Measurements from ENCODE around the gene RAD51B. TPM values are rescaled to one million over a fixed set of nuclear protein-coding genes. Genes with fewer than 3 reads are reported as not detected.

RAD51B gene
- polyA plus RNA-seq, 3 donors, result 2.4 to 4.9 (median 3.3) TPM

DNA sequence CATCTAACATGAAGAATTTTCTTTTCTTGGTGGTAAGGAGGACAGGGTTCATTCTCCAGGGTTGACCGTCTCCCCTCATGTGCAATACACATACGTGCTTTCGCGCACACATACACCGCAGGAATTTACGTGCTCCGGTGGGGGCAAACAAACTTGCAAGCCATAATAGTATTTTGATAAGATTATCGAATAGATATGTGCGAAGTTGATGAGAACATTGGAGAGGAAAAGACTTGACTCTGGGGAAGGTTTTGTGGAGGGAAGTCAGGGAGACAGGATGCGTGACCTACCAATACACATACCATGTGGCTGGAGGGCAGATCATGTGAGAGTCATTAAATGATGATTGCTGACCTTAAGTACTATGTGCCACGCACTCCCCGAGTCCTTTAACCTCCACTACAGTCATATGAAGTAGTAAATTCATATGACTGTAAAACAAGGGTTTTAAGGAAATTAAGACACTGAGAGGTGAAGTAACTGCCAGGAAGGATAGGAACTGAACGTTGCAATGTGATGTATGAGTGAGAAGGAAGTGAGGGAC is 921 bp downstream of the RAD51B start:
- WGBS, 3 donors, result 9 to 23% (median 18%) methylated on average over 13 of the region's 13 CpGs
- H3K27ac ChIP-seq (ENCODE audit: low read depth, low read length), result no peak overlapping the region

DNA sequence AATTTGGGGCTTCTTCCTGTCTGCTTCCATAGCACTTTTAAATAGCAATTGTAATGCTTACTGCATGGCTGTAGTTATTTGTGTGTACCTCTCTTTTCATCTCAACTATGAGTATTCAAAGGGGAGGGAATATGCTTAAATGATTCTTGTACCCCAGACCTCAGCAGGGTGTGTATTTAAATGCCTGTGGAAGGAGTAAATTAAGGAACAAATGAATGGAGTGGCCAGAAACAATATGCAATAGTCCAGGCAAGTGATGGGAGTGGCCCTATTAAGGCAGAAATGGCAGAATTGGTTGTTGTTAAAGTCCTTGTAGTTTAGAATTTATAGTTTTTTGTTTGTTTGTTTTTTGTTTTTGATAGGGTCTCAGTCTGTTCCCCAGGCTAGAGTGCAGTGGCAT is 1.5 kb downstream of the RAD51B start:
- no peak overlapping the region for H3K27ac ChIP-seq (ENCODE audit: low read depth, low read length)

DNA sequence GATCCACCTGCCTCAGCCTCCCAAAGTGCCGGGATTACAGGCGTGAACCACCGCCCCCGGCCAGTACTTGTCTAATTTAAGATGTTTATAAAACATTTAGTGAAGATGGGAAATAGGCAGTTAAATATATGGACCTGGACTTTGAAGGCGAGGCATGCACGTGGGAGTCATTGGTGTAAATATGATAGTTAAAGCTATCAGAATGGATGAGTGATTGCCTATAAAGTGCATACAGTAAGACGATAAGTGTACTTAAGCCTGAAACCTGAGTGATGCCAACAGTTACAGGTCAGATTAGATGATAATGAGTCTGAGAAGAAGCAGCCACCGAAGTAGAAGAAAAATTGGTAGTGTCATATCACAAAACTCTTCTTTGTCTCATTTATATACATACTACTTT is 11.5 kb downstream of the RAD51B start:
- WGBS, 3 donors, result 85 to 87% (median 85%) methylated on average over 8 of the region's 8 CpGs
- H3K27ac ChIP-seq (ENCODE audit: low read depth, low read length), result no peak overlapping the region

DNA sequence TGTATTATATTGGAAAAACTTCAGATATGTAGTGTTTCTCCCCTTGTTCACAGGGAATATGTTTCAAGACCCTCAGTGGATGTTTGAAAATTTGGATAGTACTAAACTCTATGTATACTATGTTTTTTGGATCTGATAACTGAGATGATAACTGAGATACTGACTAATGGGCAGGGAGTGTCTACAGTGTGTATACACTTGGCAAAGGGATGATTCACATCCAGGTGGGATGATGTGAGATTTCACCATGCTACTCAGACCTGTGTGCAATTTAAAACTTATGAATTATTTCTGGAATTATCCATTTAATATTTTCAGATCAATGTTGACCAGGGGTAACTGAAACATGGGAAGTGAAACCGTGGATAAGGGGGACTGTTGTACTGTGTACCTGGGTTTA is 13.8 kb downstream of the RAD51B start:
- 85 to 95% (median 94%) methylated on average over 1 of the region's 1 CpG for WGBS, 3 donors
- no peak overlapping the region for H3K27ac ChIP-seq (ENCODE audit: low read depth, low read length)

DNA sequence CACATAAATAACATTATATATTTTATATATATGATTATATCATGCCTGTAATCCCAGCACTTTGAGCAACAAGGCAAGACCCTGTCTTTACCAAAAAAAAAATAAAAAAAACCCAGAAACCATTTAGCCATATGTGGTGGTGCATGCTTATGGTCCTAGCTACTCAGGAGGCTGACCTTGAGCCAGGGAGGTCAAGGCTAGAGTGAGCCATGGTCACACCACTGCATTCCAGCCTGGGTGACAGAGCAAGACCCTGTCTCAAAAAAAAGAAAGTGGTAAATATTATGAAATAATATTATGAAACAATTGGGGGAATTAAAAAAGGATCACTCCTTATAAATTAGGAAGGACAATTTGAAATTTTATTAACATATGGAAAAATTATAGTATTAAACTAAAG is 16.0 kb downstream of the RAD51B start:
- H3K27ac ChIP-seq (ENCODE audit: low read depth, low read length), result no peak overlapping the region

DNA sequence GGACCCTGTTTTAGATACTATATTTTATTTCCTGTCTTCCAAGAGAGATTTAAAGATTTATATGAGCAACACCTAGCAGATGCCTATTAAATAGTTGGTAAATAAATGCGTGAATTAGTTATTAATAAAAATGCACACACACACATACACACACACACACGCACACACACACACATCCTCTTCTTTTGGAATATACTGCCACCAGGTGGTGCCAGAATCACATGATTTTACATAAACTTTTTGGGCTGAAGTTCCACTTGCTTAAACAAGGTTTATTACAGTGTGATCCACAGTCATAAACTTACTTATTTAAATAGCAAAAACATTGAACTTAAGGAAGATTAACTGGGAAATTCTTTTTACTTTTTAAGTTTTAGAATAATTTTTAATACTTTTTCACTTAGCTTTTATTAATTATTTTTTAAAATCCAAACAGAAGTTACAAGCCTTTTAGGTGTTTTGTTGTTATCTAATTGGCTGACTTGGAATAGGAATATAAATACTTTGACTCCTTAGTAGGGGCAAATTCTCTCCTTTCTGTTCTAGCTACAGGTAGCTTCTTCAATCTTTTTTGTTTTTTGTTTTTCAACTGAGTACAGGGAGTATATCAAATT is 17.5 kb downstream of the RAD51B start:
- H3K27ac ChIP-seq (ENCODE audit: low read depth, low read length), result no peak overlapping the region
- 14 to 25% (median 24%) methylated on average over 2 of the region's 2 CpGs for whole genome bisulfite sequencing, 3 donors

DNA sequence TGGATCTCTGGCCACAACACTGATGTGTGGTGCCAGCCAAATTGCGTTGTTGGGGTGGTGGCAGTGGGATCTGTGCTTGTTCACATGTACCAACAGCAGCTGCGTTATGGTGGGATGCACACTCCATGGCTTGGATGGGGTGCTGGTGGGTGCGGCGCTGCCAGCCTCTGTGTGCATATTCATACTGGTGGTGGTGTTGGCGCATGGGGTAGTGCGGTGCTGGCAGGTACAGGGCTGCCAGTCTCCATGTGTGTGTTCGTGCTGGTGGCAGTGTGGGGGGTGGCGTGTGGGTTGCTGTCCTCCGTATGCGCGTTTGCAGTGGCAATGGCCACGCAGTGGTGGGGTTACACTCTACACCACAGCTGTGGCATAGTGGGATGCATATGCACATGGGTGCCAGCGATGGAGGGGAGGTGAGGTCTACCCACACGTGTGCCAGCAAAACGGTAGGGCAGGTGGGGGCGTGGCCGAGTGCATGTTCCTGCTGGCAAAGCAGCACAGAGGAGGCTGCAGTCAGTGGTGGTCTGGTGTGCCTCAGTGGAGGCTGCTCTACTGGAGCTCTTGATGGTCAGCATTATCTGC is 26.5 kb downstream of the RAD51B start:
- WGBS, 3 donors, result 92 to 94% (median 93%) methylated on average over 17 of the region's 17 CpGs
- no peak overlapping the region for H3K27ac ChIP-seq (ENCODE audit: low read depth, low read length)

DNA sequence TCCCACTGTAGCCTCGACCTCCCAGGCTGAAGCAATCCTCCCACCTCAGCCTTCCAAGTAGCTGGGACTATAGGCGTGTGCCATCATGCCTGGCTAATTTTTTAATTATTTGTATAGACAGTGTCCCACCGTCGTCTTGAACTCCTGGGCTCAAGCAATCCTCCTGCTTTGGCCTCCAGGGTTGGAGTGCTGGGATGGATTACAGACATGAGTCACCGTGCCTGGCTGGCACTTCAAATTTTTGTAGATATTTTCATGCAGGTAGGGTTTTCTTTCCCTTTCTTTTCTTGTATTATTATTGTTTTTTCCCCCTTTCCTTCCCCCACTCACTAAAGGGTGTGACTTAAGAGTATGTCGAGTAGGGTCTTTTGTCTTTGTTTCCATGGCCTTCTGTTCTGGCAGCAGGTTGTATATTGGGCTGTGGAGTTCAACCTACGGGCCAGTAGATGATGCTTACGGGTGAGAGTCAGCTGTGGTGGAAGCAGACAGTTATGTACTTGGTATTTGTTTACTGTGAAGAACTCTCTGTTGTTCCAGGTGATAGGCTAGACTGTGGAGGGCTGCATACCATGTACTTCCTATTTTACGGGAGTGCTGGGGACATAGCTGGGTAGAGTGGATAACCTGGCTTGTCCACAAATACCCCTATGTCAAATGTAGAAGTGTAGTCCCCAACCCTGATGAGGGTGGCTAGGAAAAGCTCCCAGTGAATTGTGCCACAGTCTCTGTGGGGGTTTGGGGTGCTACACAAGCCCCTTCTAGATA is 30.7 kb downstream of the RAD51B start:
- no peak overlapping the region for H3K27ac ChIP-seq (ENCODE audit: low read depth, low read length)
- 83 to 94% (median 89%) methylated on average over 9 of the region's 9 CpGs for WGBS, 3 donors

DNA sequence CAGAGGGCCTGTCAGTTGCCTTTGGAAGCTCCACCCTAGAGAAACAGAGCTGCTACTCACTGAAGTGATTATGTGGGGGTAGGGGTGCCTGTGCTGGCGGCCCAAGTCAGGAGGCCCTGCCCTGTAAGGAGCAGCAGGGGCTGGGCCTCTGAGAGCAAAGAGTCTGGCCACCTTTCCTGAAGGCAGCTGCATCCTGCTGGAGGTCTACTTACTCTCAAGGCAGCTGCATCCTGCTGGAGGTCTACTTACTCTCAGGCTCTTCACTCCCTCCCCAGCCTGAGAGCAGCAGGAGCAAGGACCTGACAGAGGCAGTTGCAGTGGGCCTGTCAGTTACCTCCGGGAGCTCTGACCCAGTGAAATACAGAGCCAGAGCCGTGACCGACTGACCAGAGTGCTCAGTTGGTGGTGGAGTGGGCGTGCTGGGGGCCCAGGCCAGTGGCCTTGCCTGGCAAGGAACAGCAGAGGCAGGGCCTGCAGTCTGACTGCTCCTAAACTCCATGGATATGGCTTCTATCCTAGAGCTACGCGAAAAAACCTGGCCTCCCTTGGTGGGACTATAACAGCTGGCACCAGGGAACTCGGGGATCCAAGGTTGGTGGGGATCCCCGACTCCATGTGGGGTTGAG is 32.3 kb downstream of the RAD51B start:
- H3K27ac ChIP-seq (ENCODE audit: low read depth, low read length), result no peak overlapping the region
- WGBS, 3 donors, result 72 to 86% (median 78%) methylated on average over 9 of the region's 9 CpGs

DNA sequence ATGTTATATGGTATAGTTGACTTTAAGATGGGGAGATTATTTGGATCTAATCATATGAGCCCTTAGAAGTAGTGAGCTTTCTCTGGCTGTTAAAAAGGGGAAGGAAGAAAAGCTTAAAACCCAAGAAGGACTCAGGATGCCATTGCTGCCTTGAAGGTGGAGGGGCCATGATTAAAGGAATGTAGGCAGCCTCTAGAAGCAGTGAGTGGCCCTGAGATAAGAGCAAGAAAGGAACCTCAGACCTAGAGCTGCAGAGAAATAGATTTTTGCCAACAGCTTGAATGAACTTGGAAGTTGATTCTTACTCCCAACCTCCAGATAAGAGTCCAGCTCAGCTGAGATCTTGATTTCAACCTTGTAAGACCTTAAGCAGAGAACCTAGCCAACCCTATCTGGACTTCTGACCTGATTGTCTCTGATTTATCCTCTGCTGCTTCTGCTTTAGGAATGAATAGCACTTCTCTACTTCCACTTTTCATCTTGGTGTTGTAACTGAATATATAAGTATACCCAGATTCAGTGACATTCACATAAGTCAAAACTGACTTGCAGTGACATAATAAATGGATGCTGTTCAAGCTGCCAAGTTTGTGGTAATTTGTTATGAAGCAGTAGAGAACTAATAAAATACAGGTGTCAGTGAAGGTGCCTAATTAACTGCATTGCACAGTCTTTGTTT is 33.5 kb downstream of the RAD51B start:
- H3K27ac ChIP-seq (ENCODE audit: low read depth, low read length), result no peak overlapping the region

DNA sequence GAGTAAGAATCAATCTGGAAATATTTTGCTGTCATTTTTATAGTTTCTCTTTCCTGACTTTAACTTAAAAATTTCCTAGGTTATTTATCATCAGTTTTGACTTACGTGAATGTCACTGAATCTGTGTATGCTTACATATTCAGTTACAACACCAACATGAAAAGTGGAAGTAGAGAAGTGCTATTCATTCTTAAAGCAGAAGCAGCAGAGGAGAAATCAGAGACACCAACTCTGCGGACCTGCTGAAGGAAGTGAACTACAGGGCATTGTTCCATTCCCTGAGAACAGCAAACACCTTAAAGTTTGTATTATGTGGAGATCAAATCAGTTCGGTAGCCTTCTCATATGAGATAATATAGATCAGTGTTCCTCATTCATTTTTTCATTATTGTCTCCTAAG is 34.1 kb downstream of the RAD51B start:
- 51 to 78% (median 69%) methylated on average over 3 of the region's 3 CpGs for WGBS, 3 donors
- H3K27ac ChIP-seq (ENCODE audit: low read depth, low read length), result no peak overlapping the region

DNA sequence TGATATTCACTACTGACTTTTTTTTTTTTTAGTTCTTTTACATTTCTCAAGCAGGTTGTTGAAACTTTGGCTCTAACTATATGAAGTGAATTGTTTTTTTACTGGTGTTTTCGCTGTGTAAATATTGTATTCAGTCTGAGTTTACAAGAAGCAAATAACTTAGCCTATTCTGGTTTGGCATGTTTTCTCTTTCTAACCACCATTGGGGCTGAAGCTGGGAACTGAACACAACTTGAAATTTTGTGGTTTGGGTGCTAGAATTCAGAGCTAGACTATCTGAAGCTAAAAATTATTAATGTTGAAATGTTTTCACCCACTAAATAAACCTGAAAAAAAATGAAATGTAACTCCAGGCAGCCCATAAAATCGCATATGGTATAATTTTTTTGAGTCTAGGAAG is 37.2 kb downstream of the RAD51B start:
- 52 to 87% (median 74%) methylated on average over 2 of the region's 2 CpGs for WGBS, 3 donors
- H3K27ac ChIP-seq (ENCODE audit: low read depth, low read length), result no peak overlapping the region

DNA sequence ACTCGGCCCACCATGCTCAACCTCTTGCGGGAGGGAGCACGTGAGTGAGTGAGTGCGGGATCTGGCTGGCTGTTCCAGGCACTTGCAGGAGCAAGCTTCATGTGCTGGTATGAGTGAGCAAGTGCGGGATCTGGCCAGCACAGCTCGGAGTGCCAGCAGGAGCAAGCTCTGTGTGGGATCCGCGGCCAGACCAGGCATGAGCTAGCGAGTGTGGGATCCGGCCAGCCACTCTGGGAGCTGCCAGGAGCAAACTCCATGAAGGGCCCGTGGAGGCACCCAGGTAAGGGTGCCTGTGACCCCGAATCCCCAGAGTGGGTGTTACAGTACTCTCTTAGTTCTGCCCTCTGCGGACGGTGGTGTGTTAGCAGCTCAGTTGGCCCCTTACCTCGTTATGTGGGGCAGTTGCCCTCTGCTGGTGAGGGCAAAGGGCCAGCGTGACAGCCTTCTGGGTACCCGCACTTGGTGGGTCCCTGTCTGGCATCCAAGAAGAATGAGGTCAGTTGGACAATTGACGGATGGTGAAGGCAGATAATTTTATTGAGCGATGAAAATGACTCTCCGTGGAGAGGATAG is 38.3 kb downstream of the RAD51B start:
- H3K27ac ChIP-seq (ENCODE audit: low read depth, low read length), result no peak overlapping the region
- WGBS, 3 donors, result 93 to 96% (median 95%) methylated on average over 20 of the region's 20 CpGs

DNA sequence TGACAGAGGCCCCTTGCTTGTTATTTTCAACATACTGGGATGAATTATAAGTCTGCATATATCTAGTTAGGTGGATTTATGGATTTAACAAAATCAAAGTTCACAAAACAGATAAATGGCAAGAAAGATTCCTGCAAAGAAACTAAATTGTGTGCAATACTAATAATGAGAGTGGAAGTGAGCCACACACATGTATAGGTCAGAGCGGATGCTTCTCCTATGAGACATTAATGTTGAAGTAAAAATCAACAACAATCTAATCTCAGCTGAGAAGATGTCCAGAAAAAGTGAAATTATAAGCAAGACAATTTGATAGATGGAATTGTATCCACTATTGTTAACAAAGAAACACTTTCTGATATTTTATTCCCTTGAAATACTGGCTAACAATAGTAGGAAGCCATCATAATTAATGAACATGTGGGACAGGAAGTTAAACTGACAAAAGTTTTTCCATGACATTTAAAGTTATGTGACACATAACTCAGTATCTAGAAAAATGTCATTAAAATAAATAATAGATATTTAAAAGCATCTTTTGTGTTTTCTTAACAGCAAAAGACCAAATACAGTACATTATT is 39.7 kb downstream of the RAD51B start:
- H3K27ac ChIP-seq (ENCODE audit: low read depth, low read length), result no peak overlapping the region
- 62 to 100% (median 86%) methylated on average over 1 of the region's 1 CpG for whole genome bisulfite sequencing, 3 donors

DNA sequence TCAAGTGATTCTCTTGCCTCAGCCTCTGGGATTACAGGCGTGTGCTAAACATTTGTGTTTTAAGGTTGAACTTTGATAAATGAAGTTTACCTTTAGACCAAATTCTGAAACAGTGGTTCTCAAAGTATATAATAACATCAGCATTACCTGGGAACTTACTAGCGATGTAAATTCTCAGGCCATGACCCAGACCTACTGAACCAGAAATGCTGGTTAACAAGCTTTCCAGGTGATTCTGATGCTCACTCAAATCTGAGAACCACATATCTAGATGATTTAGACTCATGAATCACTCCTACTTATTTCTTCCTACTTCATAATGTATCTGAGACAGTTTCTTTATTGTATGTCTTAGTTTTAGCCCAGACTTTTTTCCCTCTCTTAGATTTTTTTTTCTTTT is 43.6 kb downstream of the RAD51B start:
- WGBS, 3 donors, result 92 to 99% (median 97%) methylated on average over 2 of the region's 2 CpGs
- no peak overlapping the region for H3K27ac ChIP-seq (ENCODE audit: low read depth, low read length)

DNA sequence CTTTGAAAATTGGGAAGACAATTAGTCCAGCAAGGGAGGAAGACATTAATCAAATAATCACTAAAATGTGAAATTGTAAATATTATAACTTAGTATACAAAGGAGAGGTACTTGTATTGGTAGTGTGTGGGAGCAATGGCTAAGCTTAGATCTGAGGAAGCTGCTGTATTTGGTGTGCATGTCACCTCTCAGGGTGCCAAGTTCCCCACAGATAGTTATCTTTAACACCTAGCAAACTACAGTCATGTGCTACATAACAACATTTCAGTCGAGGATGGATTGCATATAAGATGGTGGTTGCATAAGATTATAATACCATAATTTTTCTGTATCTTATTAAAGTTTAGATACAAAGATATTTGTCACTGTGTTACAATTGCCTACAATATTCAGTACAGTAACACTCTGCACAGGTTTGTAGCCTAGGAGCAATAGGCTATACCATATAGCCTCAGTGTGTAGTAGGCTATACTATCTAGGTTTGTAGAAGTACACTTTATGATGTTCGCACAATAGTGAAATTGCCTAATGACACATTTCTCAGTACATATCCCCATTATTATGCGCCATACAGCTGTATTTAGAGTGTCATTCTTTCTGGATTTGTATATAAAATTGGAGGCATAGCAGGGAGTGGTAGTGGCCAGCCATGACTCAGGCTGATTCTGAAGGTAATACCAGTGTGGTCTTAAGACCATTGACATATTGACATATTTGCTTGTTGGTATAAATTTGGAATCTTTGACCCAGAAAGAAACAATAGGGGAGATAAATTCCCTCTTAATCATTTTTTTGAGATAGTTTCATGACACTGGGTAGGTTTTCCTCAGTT is 55.8 kb downstream of the RAD51B start:
- no peak overlapping the region for H3K27ac ChIP-seq (ENCODE audit: low read depth, low read length)
- 74 to 84% (median 75%) methylated on average over 3 of the region's 3 CpGs for WGBS, 3 donors

DNA sequence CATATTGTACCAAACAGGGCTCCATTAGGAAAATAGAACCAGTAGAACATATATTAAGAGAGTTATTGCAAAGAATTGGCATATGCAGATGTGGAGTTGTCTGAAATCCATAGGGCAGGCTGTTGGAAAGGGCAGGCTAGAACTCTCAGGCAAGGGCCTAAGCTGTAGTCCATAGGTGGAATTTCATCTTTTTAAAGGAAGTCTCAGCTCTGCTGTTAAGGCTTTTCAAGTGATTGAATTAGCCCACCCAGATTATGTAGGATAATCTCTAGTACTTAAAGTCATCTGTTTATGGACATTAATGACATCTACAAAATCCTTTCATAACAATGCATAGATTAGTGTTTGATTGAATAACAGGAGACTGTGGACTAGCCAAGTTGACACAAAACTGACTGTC is 59.4 kb downstream of the RAD51B start:
- H3K27ac ChIP-seq (ENCODE audit: low read depth, low read length), result no peak overlapping the region

DNA sequence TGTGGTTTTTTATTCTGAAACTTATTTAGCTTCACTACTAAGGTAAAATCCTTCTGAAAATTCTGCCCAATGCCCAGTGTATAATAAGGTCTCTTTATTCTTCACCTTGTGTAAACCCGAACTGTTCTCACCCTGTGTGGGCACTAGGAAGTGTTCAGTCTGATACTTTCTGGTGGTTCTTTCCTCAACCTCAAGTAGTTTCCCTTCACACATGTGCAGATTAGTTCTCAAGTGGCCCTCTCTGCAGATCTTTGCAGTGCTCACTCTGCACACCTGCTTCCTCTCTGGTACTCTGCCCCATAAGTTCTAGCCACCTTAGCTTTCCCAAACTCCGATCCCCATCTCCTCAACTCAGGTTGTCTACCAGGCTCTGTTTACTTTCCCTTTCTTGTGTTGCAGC is 61.6 kb downstream of the RAD51B start:
- WGBS, 3 donors, result 39 to 58% (median 48%) methylated on average over 2 of the region's 2 CpGs
- H3K27ac ChIP-seq (ENCODE audit: low read depth, low read length), result no peak overlapping the region

Data from adipose tissue (tissue), 3 donors.